Measurements from ENCODE around the gene RBMS3. TPM values are rescaled to one million over a fixed set of nuclear protein-coding genes. Genes with fewer than 3 reads are reported as not detected.

The RBMS3 gene
- total RNA-seq, 1 donor from 2014 or later = 65.1 TPM

- Mint-ChIP-seq H3K4me3 (ENCODE audit: unreplicated experiment) (peak overlapping the region; percentile 52), H3K27me3 (ENCODE audit: unreplicated experiment) (no peaks in the 10 kb centered on the region), H3K27ac (ENCODE audit: unreplicated experiment) (peak overlapping the region; percentile 90), H3K9me3 (ENCODE audit: unreplicated experiment) (no peaks in the 10 kb centered on the region), H3K4me1 (ENCODE audit: low read depth, unreplicated experiment) (peaks cover 38% of the 10 kb centered on the region), H3K36me3 (ENCODE audit: unreplicated experiment) (no peaks in the 10 kb centered on the region)
- TF ChIP-seq CTCF (IDR thresholded peaks at IDR 0.05; ENCODE audit: partially characterized antibody, unreplicated experiment) = no peak
- DNase-seq = no peak
Measured at GRCh38 chr3:29759411-29760225, 478.7 kb downstream of the RBMS3 start.

GRCh38 chr3:29760226-29760685 is 479.4 kb downstream of the RBMS3 start:
- Mint-ChIP-seq H3K4me1 (ENCODE audit: low read depth, unreplicated experiment) (peaks cover 41% of the 10 kb centered on the region), H3K9me3 (ENCODE audit: unreplicated experiment) (no peaks in the 10 kb centered on the region), H3K27me3 (ENCODE audit: unreplicated experiment) (no peaks in the 10 kb centered on the region), H3K4me3 (ENCODE audit: unreplicated experiment) (peak overlapping the region; percentile 52), H3K27ac (ENCODE audit: unreplicated experiment) (peak overlapping the region; percentile 90), H3K36me3 (ENCODE audit: unreplicated experiment) (no peaks in the 10 kb centered on the region)
- TF ChIP-seq CTCF (IDR thresholded peaks at IDR 0.05; ENCODE audit: partially characterized antibody, unreplicated experiment) = no peak
- DNase-seq = no peak

- peaks cover 4% of the 10 kb centered on the region for H3K36me3 Mint-ChIP-seq (ENCODE audit: unreplicated experiment)
- H3K9me3 Mint-ChIP-seq (ENCODE audit: unreplicated experiment) = no peaks in the 10 kb centered on the region
- peaks cover 47% of the 10 kb centered on the region for H3K4me1 Mint-ChIP-seq (ENCODE audit: low read depth, unreplicated experiment)
- H3K27me3 Mint-ChIP-seq (ENCODE audit: unreplicated experiment) = no peaks in the 10 kb centered on the region
- TF ChIP-seq CTCF (IDR thresholded peaks at IDR 0.05; ENCODE audit: partially characterized antibody, unreplicated experiment) = no peak
- peak overlapping the region; percentile 15 for H3K27ac Mint-ChIP-seq (ENCODE audit: unreplicated experiment)
- no peak for DNase-seq
- no peak overlapping the region for H3K4me3 Mint-ChIP-seq (ENCODE audit: unreplicated experiment)
Measured at GRCh38 chr3:29761517-29761916, 480.6 kb downstream of the RBMS3 start.

GRCh38 chr3:29763115-29763514 is 482.2 kb downstream of the RBMS3 start:
- Mint-ChIP-seq H3K36me3 (ENCODE audit: unreplicated experiment) (peaks cover 4% of the 10 kb centered on the region), H3K9me3 (ENCODE audit: unreplicated experiment) (no peaks in the 10 kb centered on the region), H3K4me1 (ENCODE audit: low read depth, unreplicated experiment) (peaks cover 47% of the 10 kb centered on the region), H3K4me3 (ENCODE audit: unreplicated experiment) (no peak overlapping the region), H3K27ac (ENCODE audit: unreplicated experiment) (no peak overlapping the region), H3K27me3 (ENCODE audit: unreplicated experiment) (no peaks in the 10 kb centered on the region)
- DNase-seq = no peak
- TF ChIP-seq CTCF (IDR thresholded peaks at IDR 0.05; ENCODE audit: partially characterized antibody, unreplicated experiment) = no peak

- H3K27me3 Mint-ChIP-seq (ENCODE audit: unreplicated experiment) = no peaks in the 10 kb centered on the region
- peak overlapping the region; percentile 12 for H3K4me3 Mint-ChIP-seq (ENCODE audit: unreplicated experiment)
- peaks cover 2% of the 10 kb centered on the region for H3K9me3 Mint-ChIP-seq (ENCODE audit: unreplicated experiment)
- H3K27ac Mint-ChIP-seq (ENCODE audit: unreplicated experiment) = peak overlapping the region; percentile 81
- TF ChIP-seq CTCF (IDR thresholded peaks at IDR 0.05; ENCODE audit: partially characterized antibody, unreplicated experiment) = no peak
- H3K4me1 Mint-ChIP-seq (ENCODE audit: low read depth, unreplicated experiment) = peaks cover 41% of the 10 kb centered on the region
- DNase-seq = no peak
- H3K36me3 Mint-ChIP-seq (ENCODE audit: unreplicated experiment) = peaks cover 4% of the 10 kb centered on the region
Measured at GRCh38 chr3:29764041-29764440, 483.2 kb downstream of the RBMS3 start.
